Stimulated activated CD4-positive, alpha-beta T cell treated with anti-CD3 and anti-CD28 coated beads, Interleukin-4, amount 100 ng/mL, for 4 hours (primary cell): Measurements from ENCODE around the gene RESF1.

Experiments used
- DNase-seq, 2 experiments: peaks; one replicate each; pipeline ENCODE4 v3.0.0-alpha.2; 2020

RESF1 gene

GRCh38 chr12:31959701-31960391 is 631 bp downstream of the RESF1 start:
- peak; percentile 60 to 64 for DNase-seq

- no peak for DNase-seq
These were observed 1.9 kb downstream of the RESF1 start for GRCh38 chr12:31961137-31961536.

GRCh38 chr12:31962076-31962475 is 2.9 kb downstream of the RESF1 start:
- no peak for DNase-seq

GRCh38 chr12:31964280-31964679 is 5.1 kb downstream of the RESF1 start:
- no peak for DNase-seq

- peak in 1 of 2 experiments; percentile 26 for DNase-seq
These were observed 5.9 kb downstream of the RESF1 start for GRCh38 chr12:31965090-31965489.

- no peak for DNase-seq
These were observed 7.5 kb downstream of the RESF1 start for GRCh38 chr12:31966558-31967205.

GRCh38 chr12:31967539-31967938 is 8.3 kb downstream of the RESF1 start:
- DNase-seq = no peak

GRCh38 chr12:31970199-31970598 is 11.0 kb downstream of the RESF1 start:
- no peak for DNase-seq

- no peak for DNase-seq
These were observed 14.6 kb downstream of the RESF1 start for GRCh38 chr12:31973818-31974217.

GRCh38 chr12:31974673-31975072 is 15.5 kb downstream of the RESF1 start:
- no peak for DNase-seq

- DNase-seq = no peak
These were observed 25.8 kb downstream of the RESF1 start for GRCh38 chr12:31984806-31985591.

GRCh38 chr12:31985832-31986231 is 26.6 kb downstream of the RESF1 start:
- no peak for DNase-seq

GRCh38 chr12:31989571-31990362 is 30.6 kb downstream of the RESF1 start:
- no peak for DNase-seq

GRCh38 chr12:31991146-31991545 is 31.9 kb downstream of the RESF1 start:
- DNase-seq = no peak

GRCh38 chr12:31991815-31992214 is 32.6 kb downstream of the RESF1 start:
- DNase-seq = no peak

- DNase-seq = no peak
These were observed 40.5 kb downstream of the RESF1 start for GRCh38 chr12:31999692-32000091.

- DNase-seq = no peak
These were observed 41.3 kb downstream of the RESF1 start for GRCh38 chr12:32000373-32001005.

- no peak for DNase-seq
These were observed 43.8 kb downstream of the RESF1 start for GRCh38 chr12:32002848-32003493.

- DNase-seq = no peak
These were observed 44.4 kb downstream of the RESF1 start for GRCh38 chr12:32003654-32004053.

GRCh38 chr12:32005496-32006125 is 46.4 kb downstream of the RESF1 start:
- DNase-seq = no peak
